Iris pigment epithelial cell (primary cell): Measurements from ENCODE around the gene PDHX.
A peak's percentile ranks its signal among the peaks of the same experiment; 100 is the strongest.
"Not testable (repeated sequence)": the region's sequence is repeated elsewhere in the genome, so short reads cannot be mapped to it uniquely, and the experiment has no call there.

Experiments
- DNase-seq: peaks from one replicate; pipeline ENCODE4 v3.0.0-alpha.2; 2011; ENCODE audit warnings: low read depth

PDHX gene

GRCh38 chr11:35017528-35018342, 101.3 kb downstream of the PDHX start:
- no peak for DNase-seq

- no peak for DNase-seq
Observed at GRCh38 chr11:35021589-35021988, 105.2 kb downstream of the PDHX start.

GRCh38 chr11:35023940-35024339, 107.5 kb downstream of the PDHX start:
- not testable (repeated sequence) for DNase-seq

GRCh38 chr11:35028007-35028406, 111.6 kb downstream of the PDHX start:
- DNase-seq = not testable (repeated sequence)

DNA sequence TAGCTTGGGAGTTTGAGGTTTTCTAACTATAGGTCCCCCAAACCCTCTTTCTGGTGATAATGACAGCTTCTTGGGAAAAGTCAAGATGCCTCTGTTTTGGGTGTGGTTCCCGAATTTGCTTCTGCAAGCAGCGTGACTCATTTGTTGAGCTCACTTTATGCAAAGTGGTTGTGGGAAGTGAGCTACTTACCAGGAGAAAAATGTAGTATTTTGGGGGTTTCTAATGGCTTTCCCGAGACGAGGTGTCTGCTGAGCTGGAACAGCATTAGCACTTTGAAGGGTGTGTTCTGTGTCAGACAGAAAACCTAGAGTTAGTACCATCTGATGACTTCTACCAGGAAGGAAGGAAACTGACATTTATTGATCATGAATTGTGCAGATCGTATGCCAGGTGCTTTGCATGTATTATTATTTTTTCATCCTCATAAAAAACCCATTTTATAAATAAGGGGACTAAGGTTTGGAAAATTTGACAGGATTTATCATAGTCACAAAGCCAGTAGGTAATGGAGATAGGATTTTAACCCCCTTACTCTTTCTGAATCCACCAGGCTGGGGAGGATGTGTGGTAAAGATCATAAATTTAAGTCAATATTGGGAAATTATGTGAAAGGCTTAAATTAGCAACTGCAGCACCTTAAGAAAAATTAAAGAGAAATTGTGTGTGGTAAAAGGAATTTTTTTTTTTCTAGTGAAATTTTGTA, 113.7 kb downstream of the PDHX start:
- DNase-seq = peak; percentile 82

DNA sequence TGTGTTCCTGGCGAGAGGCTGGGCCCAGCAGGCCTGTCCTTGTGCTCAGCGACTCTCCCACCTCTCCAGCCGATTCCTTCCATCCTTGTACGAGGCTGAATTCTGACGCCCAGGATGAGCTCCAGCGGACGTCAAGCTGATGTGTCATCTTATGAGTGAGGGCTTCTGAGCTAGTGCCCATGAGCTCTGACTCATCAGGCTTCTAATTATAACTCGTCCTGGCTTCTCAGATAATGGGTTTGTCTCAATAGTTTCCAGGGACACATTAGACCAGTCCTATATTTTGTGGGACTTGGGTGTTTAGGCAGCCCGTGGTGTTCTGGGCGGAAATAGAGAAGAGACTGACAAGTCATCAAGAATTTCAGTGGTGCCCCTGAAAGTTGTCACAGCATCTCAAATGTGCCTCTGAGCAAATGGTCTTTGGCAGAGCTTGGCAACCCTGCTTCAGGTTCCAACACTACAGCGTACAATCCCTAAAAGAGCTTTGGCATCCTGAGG, 114.3 kb downstream of the PDHX start:
- DNase-seq = peak; percentile 97

DNA sequence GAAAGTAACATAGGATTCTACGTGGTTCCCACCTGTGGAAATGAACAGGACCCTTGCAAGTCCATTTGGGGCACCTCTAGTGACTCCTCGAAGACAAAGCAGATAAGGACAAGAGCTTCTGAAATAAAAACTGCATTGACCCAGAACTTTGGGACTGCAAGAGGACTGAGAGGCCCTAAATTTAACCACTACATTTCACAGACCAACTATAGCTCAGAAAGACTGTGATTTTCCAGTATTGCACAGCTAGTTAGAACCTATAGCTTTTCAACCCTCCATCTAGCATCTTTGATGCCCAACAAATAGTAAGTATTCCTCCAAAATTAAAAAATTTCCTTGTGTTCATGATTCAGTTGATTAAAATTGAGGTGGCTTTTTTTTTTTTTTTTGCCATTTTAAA, 114.9 kb downstream of the PDHX start:
- no peak for DNase-seq

- DNase-seq = peak; percentile 59
Observed at GRCh38 chr11:35031867-35032266, 115.4 kb downstream of the PDHX start.

DNA sequence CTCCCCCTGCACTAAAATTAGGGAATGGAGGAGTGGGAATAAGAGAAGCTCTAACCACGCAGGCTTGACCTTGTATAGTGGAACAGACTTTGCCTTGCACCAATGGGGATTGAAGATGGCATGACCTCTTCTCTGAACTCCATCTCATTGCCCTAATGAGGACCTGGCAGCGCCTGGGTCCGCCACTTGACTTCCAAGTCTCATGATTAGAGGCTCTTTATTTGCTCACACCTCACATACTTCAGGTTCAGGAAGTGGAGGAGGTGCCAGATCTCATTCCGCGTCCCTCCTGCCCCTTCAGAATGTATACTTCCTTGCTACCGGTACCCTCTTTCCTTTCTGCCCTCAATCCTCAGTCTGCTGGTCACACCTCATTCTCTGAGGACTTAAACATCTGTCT, 116.6 kb downstream of the PDHX start:
- no peak for DNase-seq

- DNase-seq = no peak
Observed at GRCh38 chr11:35034401-35034800, 118.0 kb downstream of the PDHX start.

DNA sequence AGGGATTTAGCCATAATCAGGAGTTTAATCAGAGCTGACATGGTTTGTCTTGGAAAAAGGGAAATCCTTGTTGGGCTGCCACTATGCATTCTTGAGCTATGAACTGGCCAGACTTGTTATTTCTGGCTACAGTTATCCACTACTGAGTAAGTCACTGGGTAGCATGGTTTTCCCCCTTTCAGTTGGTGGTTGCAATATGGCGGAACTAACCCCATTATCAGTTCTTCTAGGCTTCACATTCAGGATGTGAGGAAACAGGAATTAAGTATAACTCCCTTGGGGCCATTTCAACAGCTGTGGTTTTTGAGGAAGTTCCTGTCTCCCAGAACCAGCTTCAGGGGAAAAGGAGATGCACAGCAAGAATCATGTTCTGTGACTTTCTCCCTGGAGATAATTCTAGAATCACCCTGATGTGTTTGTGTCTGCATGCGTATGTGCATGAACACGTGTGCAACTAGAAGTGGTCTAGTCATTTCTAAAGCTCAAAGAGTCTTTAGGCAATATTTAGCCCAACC, 119.5 kb downstream of the PDHX start:
- peak; percentile 96 for DNase-seq

- DNase-seq = no peak
Observed at GRCh38 chr11:35036639-35037038, 120.2 kb downstream of the PDHX start.

GRCh38 chr11:35038211-35038928, 122.0 kb downstream of the PDHX start:
- peak; percentile 46 for DNase-seq

DNA sequence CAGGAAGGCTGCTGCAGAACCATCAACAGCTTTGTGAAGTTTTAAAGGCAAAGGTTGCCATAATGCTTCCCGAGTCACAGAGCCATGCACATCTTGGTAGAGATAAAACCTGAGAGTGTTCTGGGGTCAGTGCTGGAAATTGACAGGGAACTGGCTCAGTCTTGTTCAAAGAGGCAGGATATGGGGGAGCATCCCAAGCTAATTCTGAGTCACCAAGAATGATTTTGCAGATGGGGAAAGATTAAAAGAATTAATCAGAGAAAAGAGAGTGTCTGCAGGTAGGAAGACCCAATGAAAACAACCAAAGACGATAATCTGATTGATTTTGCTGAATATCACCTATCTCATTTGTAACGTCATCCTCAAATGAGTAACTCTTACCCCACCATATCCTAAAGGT, 122.7 kb downstream of the PDHX start:
- DNase-seq = no peak

- DNase-seq = peak; percentile 92
Observed at GRCh38 chr11:35040221-35040942, 124.0 kb downstream of the PDHX start.

DNA sequence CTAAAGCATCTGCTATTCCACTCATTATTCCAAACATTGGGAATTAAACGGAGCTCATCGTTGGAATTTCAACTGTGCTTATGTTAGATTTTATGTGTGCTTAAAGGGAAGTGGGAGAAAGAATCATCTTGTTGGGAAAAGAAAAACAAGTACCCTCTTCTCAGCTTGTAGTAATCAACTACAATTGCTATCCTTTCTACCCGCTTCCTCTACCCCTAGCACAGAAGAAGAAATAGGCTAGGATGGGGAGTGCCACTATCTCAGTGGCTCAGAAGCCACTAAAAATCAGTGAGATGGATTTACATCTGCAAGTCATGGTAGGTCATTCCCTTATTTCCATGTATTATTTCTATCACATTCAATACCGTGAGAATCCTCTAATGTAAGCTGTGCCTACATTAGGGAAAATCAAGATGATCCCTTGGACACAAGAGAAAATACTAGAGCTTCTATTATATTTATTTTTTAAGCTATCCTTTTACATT, 124.7 kb downstream of the PDHX start:
- DNase-seq = no peak

- DNase-seq = no peak
Observed at GRCh38 chr11:35042224-35042623, 125.8 kb downstream of the PDHX start.

GRCh38 chr11:35042913-35043312, 126.5 kb downstream of the PDHX start:
- no peak for DNase-seq

- peak; percentile 15 for DNase-seq
Observed at GRCh38 chr11:35043936-35044335, 127.5 kb downstream of the PDHX start.

DNA sequence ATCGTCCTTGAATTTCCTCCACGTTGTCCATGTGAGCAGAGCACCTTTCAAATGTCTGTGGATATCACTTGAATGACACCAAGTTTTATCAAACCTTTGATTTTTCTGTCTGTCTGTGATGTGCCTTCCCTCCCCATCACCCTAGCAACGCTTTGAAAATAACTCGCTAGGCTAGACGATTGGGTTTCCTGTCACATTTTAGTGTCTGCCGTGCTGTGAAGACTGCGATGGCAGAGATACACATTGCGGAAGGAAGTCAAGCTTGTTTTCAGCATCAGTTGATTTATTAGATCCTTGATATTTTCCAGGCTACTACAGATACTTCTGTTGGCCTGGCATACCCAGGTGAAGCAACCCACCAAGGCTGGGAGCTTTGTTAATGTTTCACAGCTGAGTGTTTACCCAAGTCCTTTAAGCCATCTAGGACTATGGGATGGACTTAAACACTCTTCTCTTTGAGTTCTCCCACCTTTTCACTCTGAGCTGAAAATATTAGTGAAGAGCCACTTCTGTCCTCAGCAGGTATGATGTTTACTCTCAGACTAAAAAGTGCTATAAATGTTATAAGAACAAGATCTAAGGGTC, 128.9 kb downstream of the PDHX start:
- DNase-seq = no peak
